T1000 (cell line): ENCODE results near the gene CACNA2D4.

Experiments
- DNase-seq: peaks from one replicate; lab custom pipeline; 2025; ENCODE audit warnings: mixed read lengths; lab: John Stamatoyannopoulos, UW

CACNA2D4 gene

DNA sequence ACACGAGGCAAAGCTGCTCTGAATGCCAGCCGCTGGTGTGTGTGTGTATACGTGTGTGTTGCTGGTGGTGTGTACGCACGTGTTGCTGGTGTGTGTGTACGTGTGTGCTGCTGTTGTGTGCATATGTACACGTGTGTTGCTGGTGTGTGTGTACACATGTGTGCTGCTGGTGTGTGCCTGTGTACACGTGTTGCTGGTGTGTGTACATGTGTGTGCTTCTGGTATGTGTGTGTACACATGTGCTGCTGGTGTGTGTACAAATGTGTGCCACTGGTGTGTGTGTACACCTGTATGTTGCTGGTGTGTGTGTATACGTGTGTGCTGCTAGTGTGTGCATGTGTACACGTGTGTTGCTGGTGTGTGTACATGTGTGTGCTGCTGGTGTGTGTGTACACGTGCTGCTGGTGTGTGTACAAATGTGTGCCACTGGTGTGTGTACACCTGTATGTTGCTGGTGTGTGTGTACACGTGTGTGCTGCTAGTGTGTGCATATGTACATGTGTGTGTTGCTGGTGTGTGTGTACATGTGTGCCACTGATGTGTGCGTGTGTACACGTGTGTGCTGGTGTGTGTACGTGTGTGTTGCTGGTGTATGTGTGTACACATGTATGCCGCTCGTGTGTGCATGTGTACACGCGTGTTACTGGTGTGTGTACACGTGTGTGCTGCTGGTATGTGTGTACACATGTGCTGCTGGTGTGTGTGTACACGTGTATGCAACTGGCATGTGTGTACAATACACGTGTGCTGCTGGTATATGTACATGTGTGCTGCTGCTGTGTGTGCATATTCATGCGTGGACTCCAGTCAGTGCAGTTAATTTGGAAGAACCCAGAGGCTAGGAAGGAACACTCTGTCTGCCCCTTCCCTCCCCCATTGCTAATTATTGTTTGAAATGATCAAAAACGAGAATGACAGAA lies 47.2 kb downstream of the CACNA2D4 start:
- DNase-seq: no peak

DNA sequence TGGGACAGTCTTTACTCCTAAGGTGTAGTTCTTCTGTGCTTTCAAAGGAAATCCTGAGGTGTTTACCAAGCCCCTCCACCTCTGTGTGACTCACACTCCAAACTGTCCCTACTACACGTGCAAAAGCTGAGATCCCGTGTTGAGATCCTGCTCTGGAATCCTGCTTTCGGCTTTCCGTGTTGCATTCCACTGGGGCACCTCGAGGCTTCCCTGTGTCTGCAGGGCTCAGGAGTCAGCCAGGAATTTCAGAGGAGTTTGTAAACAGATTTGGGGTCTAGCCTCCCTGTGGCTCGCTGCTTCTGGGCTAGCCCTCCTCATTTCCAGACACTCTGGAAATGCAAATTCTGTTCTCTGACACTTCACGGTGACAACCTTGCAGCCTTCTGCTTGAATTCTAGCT lies 48.4 kb downstream of the CACNA2D4 start:
- DNase-seq: no peak

DNA sequence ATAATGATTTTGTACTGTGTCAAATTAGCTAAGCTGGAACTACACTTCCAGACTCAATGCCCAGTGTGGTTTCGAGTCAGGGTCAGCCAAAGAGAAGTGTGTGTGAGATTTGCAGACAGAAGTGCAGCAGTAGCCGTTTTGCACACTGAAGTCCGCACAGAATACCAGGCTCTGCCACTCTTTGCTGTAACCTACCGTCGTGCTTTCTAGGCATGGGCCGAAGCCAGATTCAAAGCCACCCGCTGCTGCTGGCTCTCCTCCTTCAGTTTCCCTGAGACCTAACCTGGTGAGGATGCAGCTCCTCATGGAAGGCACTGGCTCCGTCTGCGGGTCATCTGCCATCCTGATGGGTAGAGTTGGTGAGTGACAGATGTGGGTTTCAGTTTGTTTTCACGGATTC lies 49.3 kb downstream of the CACNA2D4 start:
- no peak for DNase-seq

DNA sequence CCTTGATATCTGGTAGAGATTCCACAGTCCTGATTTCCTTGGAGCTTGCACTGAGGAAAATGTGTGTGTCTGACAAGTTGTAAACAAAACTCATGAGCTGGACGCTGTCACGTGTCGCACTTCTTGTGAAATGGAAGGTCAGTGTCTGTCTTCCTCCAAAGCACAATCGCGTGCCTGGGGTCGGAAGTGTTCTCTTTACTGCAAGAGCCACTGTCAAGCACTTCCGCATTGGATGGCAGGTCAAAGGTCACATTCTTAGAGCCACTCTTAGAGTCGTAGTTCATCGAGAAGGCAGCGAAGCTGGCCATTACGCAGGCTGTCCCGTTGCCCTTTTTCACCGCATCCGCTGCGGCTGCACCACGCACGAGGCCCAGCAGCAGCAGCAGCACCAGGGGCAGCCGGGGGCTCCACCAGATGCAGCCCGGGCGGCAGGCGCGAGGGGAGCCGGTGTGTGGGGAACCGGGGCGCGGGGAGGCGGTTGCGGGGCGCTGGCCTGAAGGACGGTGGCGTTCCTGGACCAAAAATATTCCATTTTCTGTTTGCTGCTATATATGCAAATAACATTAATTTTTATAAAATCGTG lies 53.1 kb downstream of the CACNA2D4 start:
- no peak for DNase-seq

DNA sequence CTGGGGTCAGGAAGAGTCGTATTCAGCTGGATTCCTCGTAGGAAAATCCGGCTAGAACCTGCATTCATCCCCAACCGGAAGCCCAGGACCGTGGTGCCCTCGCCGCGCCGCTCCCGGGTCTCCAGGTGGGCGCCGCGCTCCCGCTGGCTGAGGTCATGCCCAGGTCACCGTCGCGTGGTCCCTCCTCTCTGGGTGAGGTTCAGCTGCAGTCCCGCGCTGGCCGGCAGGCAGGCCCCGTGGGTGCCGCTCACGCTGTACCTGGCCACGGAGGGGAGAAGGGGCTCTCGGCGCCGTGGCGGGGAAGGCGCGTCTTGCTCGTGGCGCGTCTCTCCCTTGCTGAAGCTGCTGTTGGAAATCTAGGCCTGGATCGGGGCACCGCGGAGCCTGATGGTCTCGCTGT lies 53.6 kb downstream of the CACNA2D4 start:
- DNase-seq: no peak

DNA sequence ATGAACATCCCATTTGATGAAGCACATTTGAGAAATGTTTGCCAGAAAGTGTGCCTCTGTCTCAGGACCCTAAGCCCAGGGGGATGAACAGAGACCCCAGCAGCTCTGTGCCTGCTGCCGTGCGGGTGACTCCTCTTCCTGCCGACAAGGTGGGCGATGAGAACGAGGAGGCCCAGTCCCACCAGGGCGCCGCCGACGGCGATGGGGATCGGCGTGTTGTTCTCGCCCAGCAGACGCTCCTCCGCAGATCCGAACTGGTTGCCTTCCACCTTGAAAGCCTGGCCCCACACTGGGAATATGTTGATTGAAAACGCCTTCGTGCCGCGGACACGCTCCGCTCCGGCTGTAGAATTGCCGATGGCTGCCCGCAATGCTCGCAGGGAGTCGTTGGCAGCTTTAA lies 54.0 kb downstream of the CACNA2D4 start:
- DNase-seq: no peak

DNA sequence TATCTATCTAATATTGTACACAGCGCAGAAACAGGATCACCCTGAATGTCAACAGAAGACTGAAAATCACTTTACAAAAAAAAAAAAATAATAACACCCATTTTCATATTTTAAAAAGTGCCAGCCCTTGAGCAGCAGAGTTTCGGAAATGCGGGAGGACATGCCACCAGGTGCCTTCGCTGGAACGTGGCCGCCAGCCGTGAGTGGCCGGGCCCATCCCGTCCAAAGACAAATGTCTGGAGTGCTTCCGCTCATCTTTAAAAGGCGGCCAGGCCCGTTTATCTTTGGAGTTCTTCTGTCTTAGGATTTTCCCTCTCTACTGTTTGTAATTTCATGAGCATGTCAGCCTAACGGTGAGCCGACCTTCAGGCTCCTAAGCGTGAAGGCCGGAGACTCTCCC lies 54.6 kb downstream of the CACNA2D4 start:
- DNase-seq: no peak

DNA sequence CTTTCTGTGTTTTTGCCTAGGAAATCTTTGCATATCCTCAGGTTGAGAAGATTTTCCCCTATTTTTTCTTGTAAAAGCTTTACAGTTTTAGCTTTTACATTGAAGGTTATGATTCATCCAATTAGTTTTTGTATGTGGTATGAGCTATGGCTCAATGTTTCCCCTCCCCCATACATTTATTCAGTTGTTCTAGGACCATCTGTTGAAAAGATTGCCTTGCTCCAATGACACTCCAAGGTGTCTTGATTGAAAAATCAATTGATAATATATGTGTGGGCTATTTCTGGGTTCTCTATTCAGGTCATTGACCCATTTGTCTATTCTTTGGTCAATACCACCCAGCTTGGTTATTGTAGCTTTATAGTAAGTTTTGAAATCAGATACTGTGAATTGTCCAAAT lies 55.5 kb downstream of the CACNA2D4 start:
- no peak for DNase-seq

DNA sequence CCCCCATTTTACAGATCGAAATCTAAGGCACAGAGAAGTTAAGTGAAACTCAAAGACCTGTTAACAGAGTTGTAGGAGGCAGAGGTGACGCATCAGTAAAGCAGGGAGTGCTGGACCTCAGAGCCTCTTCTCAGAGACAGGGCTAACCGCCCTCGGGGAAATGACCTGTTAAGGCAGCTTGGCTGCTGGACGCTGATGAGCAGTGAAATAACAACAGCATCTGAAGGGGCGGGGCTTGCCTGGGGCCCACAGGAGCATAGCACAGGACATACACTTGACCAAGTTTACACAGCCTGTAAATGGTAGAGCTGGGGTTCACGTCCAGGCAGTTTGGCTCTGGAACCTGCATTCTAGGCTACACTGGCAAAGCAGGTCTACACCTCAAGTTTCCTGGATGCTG lies 58.8 kb downstream of the CACNA2D4 start:
- DNase-seq: peak; percentile 52

DNA sequence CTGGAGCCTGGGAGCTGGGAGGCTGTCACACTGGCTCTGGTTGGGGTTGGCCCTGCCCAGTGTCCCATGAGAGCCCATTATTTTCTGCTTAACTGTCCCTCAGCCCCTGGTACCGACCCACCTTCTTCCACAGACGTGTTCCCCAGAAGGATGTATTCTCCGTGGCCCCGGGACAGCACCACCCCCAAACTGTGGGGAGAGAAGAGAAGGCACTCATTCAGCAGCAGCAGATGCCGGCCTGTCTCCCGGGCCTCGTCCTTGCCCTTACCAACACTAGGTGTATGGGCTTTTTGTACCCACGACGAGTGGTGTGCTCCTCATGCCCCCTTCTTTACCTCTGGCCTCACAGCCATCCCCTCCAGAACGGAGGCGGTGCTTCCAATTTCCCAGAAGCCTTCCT lies 60.0 kb downstream of the CACNA2D4 start:
- no peak for DNase-seq

DNA sequence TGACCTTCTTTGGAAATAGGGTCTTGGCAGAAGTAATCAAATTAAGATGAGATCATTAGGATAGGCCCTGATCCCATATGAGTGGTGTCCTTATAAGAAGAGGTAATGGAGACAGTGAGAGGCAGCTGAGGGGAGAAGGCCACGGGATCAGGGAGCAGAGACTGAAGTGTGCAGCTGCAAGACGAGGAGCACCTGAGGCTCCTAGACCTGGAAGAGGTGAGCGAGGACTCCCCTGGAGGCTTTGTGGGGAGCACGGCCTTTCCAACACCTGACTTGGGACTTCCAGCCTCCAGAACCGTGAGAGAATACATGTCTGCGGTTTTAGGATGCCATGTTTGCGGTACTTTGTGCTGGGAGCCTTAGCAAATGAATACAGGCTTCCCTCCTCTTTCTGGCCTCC lies 60.6 kb downstream of the CACNA2D4 start:
- DNase-seq: no peak

DNA sequence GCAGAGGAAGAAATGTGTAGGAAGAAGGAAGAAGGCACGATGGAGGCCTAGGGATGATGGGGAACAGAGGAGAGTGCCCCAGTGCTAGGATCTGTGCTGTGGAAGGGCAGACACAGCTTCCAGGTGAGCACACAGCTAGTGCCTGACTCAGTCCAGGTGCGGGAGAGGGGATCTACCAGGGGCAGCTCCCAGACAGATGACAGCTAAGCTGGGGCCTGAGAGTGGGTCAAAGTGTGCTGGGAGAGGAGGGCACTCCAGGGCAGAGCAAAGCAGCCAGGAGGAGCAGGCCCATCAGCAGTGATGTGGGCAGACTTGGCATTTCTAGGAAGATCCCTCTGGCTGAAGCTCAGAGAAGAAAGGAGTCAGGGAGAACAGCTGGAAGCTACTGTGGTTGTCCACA lies 61.4 kb downstream of the CACNA2D4 start:
- no peak for DNase-seq

DNA sequence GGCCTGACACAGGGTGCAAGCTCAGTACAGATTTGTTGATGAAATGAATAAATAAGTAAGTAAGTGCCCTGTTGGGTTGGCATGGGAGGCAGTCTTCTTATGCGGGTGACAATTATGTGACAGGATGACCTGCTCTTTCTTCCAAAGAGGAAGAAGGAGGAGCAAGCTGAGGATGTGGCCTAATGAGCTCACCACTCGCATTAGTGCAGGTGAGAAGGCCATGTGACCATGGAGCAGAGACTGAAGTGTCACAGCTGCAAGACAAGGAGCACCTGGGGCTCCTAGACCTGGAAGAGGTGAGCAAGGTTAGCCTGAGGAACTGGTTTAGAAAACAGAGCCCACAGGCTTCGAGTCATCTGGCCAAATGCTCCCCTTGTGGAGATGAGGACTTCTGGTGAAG lies 63.2 kb downstream of the CACNA2D4 start:
- DNase-seq: peak; percentile 13

DNA sequence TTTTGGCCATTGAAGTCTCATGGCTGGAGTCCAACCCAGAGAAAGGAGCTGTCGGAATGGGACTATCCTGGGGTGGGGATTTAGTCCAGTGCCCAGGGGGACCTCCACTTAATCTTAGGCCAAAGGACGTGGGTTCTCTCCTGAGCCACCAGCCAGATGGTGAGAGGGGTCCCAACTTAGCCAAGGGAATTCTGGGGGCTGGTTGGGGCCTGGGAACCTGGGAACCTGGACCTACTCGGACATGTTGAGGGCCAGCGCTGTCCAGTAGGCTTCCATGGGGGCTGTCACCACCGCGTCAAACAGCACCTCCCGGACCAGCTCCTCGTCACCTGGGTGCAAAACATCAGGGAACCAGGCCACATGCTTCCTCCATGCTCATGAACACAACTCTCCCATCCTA lies 64.7 kb downstream of the CACNA2D4 start:
- no peak for DNase-seq

DNA sequence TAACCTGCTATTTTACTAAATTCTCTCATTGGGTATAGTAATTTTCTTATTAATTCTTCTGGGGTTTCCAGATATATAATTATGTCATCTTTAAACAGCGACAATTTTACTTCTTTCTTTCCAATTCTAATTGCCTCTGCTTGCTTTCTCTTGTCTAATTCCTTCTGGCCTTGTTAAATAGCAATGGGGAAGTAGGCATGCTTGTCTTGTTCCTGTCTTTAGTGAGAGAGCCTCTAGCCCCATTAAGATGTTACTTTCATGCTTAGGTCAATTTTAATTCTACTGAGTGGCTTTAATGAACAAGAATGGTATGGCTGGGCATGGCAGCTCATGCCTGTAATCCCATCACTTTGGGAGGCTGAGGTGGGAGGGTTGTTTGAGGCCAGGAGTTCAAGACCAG lies 66.4 kb downstream of the CACNA2D4 start:
- DNase-seq: no peak

DNA sequence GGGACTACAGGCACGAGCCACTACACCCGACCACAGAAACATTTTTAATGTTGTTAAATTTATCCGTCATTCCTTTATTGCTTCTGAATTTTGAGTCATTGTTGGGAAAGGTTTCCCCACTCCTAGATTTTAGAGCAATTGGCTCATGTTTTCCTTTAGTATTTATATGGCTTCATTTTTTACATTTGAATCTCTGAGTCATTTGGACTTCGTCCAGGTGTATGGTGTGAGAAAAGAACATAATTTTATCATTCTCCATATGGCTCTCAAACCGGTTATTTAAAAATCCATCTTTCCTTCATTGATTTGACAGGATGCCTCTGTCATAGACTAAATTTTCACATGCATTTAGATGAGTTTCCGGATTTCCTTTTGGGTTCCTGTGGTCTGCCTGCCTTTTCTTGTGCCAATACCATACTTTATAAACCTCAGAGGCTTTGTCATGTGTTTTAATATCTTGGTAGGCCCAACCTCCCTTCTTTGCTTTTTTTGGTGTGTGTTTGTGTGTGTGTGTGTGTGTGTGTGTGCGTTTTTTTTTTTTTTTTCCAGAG lies 67.2 kb downstream of the CACNA2D4 start:
- DNase-seq: no peak

DNA sequence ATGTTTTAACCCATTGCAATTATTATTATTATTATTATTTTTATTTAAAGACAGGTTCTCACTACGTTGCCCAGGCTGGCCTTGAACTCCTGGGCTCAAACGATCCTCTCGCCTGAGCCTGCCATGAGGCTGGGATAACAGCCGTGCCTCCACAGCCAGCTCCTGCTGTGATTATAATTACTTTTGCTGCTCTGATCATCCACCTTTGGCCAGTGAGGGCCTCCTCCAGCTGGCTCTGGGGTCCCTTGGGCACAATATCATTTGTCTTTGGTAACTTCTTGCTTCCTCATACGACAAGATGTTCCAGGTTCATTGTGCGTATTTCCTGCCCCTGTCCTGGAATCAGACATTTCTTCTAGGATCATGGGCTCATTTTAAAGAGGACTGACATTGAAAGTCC lies 69.7 kb downstream of the CACNA2D4 start:
- no peak for DNase-seq

DNA sequence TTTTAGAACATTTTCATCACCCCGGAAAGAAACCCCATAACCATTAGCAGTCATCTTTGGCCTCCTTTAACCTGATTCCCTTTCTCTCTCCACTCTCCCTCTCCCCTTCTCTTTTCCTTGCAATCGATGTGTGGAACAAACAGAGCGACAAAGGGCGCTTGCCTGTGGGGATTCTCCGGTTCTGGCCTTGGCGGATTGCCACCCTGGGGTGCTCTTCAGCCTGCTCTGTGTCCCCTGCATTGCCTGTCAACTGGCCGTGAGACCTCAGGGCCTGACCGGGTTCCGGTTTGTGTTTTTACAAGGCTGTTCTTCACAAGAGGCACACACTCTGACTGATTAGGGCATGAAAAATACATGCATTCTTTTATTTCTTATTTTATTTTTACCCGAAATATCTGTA lies 70.3 kb downstream of the CACNA2D4 start:
- DNase-seq: no peak

DNA sequence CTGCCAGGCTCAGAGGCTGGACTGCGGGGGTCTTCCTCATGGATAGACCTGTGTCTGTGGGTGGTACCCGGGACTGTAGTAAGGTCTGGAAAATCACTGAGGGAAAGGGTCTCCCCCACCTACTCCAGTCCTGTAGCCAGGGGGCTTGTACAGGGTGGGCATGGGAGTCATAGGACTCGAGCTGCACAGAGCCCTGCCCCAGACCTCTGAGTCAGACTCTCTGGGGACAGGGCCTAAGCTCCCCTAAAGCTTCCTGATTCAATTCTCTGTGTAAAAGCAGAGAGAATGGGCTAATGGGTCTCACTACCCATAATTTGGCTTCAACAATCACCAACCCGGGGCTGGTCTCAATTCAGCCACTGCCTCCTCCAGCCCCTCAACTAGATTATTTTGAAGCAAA lies 71.0 kb downstream of the CACNA2D4 start:
- DNase-seq: no peak

DNA sequence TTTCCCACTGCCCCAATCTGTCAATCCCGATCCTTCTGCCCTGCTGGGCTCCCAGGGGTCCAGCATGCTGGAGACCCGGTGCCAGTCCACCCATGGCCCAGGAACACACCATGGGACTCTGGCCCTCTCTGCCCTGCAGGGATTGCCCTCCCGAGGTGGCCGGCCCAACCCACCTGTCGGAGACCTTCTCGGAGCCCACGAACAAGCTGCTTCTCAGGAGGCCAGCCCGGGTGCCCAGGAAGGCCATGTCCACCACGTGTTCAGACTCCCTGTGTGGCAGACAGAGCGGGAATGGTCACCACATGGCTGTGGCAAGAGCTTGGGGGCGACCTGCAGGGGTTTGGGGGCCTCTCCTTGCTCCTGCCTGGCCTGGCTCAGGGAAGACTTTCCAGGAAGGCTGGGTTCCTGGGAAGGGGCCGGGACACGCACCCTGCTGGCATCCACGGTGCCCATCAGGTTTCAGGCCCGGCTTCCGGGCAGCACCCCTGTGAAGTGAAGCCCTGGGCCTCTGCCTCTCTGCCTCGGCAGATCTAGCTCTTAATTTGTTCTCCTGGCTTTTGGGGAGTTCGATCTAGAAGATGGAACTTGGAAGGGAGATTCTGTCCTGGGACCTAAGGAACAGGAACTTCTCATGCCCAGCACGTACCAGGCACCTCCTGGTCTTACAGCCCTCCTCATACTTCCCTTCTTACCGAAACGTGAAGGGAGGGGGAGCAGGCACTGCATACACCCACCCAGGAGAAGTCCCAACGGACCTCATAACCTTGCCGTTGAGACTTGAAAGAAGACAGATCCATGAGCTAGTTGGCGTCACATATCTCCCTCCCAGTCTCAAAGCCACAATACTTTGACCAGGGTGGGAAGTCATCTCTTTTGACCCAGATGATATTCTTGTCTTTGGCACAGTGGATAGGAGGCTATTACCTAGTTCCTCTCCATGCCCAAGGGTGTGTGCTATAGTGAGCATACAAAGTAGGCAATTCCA lies 71.7 kb downstream of the CACNA2D4 start:
- DNase-seq: no peak

DNA sequence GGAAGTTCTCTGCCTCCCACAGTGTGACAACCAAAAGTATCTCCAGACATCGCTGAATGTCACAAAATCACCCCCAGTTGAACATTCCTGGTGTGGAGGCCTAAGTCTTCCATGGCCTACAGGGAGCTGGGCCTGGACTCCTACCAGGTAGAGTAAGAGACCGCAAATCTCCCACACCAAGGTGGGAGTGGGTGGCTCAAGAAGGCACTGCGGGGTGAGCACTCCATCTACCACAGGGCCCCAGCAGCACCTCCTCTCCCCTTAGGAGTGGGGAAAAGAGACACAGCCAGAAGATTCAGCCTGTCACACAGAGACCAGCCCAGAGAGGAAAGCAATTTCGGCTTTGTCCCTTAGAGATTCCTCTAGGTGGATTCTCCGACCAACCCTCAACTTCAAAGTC lies 72.6 kb downstream of the CACNA2D4 start:
- no peak for DNase-seq

DNA sequence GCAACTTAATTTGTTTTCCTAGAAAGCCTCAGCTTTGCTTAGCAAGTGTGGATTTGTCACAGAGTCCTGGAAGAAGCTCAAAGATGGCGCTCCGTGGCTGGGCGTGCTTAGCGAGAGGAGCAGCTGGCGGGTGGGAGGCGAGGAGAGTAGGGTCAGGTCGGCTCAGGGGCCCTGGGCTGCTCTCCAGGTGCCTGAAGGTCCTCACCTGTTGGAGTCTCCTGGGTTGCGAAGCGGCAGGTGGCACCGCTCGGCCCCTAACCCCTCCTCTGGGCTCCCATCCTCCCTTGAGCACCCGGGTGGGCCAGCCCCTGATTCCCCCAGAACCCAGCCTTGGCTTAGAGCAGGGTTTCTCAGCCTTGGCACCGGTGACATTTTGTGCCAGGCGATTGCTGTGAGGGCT lies 73.0 kb downstream of the CACNA2D4 start:
- DNase-seq: no peak
